Testis (tissue), 3 donors: Measurements from ENCODE around the gene HES4. TPM values are rescaled to one million over a fixed set of nuclear protein-coding genes. Genes with fewer than 3 reads are reported as not detected.
A peak's percentile ranks its signal among the peaks of the same experiment; 100 is the strongest.

Source experiments
- DNase-seq: peaks from one replicate; pipeline ENCODE4 v3.0.0-alpha.2; 2019
- H3K27ac ChIP-seq, 2 donors: fragments of 200-600 bp; sonication (generic); one replicate each; pipeline ENCODE4 v1.5.1; 2019
- H3K27me3 ChIP-seq: fragments of 200-600 bp; sonication (generic); one replicate; pipeline ENCODE4 v1.5.1; 2019
- H3K36me3 ChIP-seq: fragments of 200-600 bp; sonication (generic); one replicate; pipeline ENCODE4 v1.5.1; 2017; ENCODE audit warnings: low read depth; ENCODE audit errors: missing control alignments
- H3K4me1 ChIP-seq: fragments of 200-600 bp; sonication (generic); one replicate; pipeline ENCODE4 v1.5.1; 2019
- H3K4me3 ChIP-seq, 2 donors: fragments of 200-600 bp; sonication (generic); one replicate each; pipeline ENCODE4 v1.5.1; 2017 to 2019
- H3K9me3 ChIP-seq: fragments of 200-600 bp; sonication (generic); one replicate; pipeline ENCODE4 v1.5.1; 2017
- POLR2A ChIP-seq: fragments of 450-650 bp; IDR thresholded peaks from one replicate; pipeline ENCODE4 v1.6.1; 2017; ENCODE audit warnings: antibody characterized with exemption, mild to moderate bottlenecking, moderate library complexity
- WGBS, 2 donors: methylation state at CpG; one replicate each; pipeline ENCODE4 v1.1.5; 2018; 5-methylcytosine and 5-hydroxymethylcytosine counted together
- intact Hi-C: fragments of 100-400 bp; cut with DNase I; formaldehyde crosslinking; loops from one replicate; pipeline ENCODE4 v1.15.1; 2023; ENCODE audit warnings: low total_unique reads
- polyA plus RNA-seq: library from polyadenylated mRNA; stranded (reverse); fragments of 350-450 nt; fragmentation: Illumina TruSeq; extraction: RNeasy Lipid Tissue Mini Kit (QIAGEN cat#74804); gene quantifications from one replicate; pipeline ENCODE4 v1.2.3, GENCODE V29; 2014; ENCODE audit warnings: low read depth, low replicate concordance; ENCODE audit not compliant: insufficient read depth
- total RNA-seq, 2 donors: library from RNA; depleted of rRNA; stranded (reverse); fragments of >200 nt; gene quantifications; one replicate each; pipeline ENCODE4 v1.2.3, GENCODE V29; 2016
- TF ChIP-seq, protein P1 (sequence below), 3 experiments: fragments of 450-650 bp in 2 of 3; fragments of 200-600 bp in 1 of 3; sonication (generic) in 1 of 3; IDR thresholded peaks; one replicate each; pipeline ENCODE4 v1.5.1; 2016 to 2019; ENCODE audit warnings: antibody characterized with exemption in 3 of 3, mild to moderate bottlenecking in 2 of 3, moderate library complexity in 1 of 3

HES4 gene
- total and polyA plus RNA-seq, 3 donors from 2014 or later = 2.3 to 27.5 (median 26.4) TPM

DNA sequence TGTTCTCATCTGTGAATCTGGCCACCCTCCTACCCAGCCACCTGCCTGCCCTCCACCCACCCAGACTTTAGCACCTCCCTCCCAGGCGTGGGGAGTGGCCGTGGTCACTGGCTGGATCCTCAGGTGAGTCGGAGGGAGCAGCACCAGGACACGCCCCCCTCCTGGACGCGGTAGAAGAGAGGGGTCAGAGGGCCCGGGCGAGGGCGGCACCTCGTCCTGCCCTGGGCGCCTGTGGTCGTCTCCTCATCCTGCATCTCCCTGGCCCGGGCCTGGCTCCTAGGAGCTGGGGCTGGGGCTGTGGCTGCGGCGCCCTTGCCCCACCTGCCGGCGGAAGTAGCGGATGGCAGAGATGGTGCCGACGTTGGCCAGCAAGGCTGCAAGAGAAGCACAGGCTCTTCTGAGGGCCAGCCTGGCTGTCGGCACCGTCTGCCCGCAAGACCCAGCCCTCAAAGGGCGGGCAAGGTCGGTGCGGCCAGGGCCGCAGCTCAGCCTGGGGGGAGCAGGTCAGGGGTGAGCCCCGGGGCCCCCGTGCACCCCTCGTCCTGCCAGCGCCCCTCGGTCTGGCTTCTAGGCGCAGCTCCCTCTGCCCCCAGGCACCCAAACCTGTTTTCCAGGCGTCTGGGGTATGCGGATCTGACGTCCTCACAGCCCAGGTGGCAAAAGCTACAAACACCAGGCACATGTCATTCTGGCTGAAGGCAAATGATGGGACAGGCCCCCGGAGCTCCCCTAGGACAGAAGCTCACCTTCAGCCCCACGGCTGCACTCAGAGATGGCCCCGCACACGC lies 23.8 kb downstream of the HES4 start:
- no peaks in the 10 kb centered on the region for H3K27me3 ChIP-seq
- TF ChIP-seq POLR2A = no peak
- TF ChIP-seq, protein P1, sequence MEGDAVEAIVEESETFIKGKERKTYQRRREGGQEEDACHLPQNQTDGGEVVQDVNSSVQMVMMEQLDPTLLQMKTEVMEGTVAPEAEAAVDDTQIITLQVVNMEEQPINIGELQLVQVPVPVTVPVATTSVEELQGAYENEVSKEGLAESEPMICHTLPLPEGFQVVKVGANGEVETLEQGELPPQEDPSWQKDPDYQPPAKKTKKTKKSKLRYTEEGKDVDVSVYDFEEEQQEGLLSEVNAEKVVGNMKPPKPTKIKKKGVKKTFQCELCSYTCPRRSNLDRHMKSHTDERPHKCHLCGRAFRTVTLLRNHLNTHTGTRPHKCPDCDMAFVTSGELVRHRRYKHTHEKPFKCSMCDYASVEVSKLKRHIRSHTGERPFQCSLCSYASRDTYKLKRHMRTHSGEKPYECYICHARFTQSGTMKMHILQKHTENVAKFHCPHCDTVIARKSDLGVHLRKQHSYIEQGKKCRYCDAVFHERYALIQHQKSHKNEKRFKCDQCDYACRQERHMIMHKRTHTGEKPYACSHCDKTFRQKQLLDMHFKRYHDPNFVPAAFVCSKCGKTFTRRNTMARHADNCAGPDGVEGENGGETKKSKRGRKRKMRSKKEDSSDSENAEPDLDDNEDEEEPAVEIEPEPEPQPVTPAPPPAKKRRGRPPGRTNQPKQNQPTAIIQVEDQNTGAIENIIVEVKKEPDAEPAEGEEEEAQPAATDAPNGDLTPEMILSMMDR (IDR thresholded peaks at IDR 0.05) = peak; percentile 53 to 68 (median 62)
- H3K4me3 ChIP-seq = no peak overlapping the region
- H3K9me3 ChIP-seq = no peaks in the 10 kb centered on the region
- 5% methylated on average over 15 to 40 of the region's 40 CpGs for WGBS, 2 donors
- no peaks in the 10 kb centered on the region for H3K36me3 ChIP-seq
- DNase-seq = peak; percentile 77
- peaks cover 5% of the 10 kb centered on the region for H3K4me1 ChIP-seq
- intact Hi-C loops = loop anchor here (10.0 kb wide), 1 partner anchor 71 kb away; no protein-coding TSS in a partner anchor
- H3K27ac ChIP-seq = no peak overlapping the region

DNA sequence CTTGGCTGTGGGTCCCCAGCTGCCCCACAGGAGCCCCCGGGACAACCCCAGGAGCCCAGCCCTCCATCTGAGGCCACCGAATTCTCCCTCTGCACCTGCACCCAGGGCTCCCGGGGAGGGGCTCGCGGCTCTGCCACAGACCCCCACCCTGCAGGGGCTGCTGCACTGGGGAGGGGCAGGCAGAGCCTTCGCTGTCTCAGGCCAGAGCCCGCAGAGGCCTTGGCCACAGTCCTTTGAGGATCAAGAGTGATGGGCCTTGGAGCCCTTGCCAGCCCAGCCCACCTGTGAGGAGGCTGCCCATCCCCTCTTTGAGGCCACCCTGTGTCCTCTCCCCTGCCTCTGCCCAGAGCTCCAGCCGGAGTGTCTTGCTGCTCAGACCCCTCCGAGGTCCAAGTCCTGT lies 24.5 kb downstream of the HES4 start:
- no peak for DNase-seq
- intact Hi-C loops = loop anchor here (10.0 kb wide), 1 partner anchor 71 kb away; no protein-coding TSS in a partner anchor
- H3K4me3 ChIP-seq = no peak overlapping the region
- H3K36me3 ChIP-seq = no peaks in the 10 kb centered on the region
- H3K27me3 ChIP-seq = no peaks in the 10 kb centered on the region
- 60 to 64% methylated on average over 4 to 9 of the region's 9 CpGs for whole genome bisulfite sequencing, 2 donors
- peaks cover 5% of the 10 kb centered on the region for H3K4me1 ChIP-seq
- TF ChIP-seq POLR2A = no peak
- TF ChIP-seq, protein P1 (IDR thresholded peaks at IDR 0.05) = no peak
- H3K27ac ChIP-seq = no peak overlapping the region
- no peaks in the 10 kb centered on the region for H3K9me3 ChIP-seq

DNA sequence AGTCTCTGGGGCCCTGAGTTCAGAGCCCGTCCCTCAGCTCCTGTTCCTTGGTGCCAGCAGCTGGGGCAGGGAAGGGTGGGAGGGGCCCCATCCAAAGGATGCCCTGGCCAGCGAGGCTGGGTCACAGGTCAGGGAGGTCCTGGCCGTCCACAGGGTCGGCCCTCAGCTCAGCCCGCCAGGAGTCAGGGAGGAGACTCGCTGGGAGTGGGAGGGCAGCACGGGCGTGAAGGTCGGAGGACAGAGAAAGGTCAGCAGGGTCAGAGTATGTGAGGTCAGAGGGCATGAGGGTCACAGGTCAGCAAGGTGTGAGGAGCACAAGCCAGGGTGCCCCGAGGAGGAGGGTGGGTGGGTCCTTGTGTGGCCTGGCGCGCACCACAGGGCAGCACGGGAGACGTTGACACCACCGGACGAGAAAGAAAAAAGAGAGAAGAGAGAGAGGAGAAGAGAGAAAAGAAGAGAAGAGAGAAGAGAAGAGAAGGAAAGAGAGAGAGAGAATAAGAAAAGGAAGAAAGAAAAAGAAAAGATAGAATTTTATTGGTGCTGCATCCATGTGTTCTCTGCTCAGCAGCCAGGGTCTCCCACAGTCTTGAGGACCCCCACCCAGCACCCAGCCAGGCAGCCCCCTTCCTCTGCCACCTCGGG lies 25.1 kb downstream of the HES4 start:
- no peak overlapping the region for H3K27ac ChIP-seq
- peaks cover 5% of the 10 kb centered on the region for H3K4me1 ChIP-seq
- H3K36me3 ChIP-seq = no peaks in the 10 kb centered on the region
- intact Hi-C loops = loop anchor here (10.0 kb wide), 1 partner anchor 70 kb away; no protein-coding TSS in a partner anchor
- no peaks in the 10 kb centered on the region for H3K9me3 ChIP-seq
- 70 to 78% methylated on average over 15 to 17 of the region's 17 CpGs for WGBS, 2 donors
- H3K27me3 ChIP-seq = no peaks in the 10 kb centered on the region
- no peak for DNase-seq
- H3K4me3 ChIP-seq = no peak overlapping the region
- TF ChIP-seq, protein P1 (IDR thresholded peaks at IDR 0.05) = no peak
- no peak for TF ChIP-seq POLR2A

DNA sequence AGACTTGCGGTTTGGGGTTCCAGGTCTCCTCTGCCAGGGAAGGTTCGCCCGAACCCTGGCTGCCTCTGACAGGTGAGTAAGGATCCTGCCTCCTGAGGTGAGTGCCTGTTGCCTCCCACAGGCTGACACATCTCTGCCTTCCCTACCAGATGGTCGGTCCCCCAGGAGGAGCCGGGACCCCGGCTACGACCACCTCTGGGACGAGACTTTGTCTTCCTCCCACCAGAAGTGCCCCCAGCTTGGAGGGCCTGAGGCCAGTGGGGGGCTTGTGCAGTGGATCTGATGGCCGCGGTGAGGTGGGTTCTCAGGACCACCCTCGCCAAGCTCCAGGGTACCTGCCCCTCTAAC lies 25.6 kb downstream of the HES4 start:
- H3K4me1 ChIP-seq = peaks cover 5% of the 10 kb centered on the region
- no peaks in the 10 kb centered on the region for H3K9me3 ChIP-seq
- no peak for TF ChIP-seq POLR2A
- TF ChIP-seq, protein P1 (IDR thresholded peaks at IDR 0.05) = no peak
- H3K27ac ChIP-seq = no peak overlapping the region
- intact Hi-C loops = loop anchor here (10.0 kb wide), 1 partner anchor 69 kb away; no protein-coding TSS in a partner anchor
- 79 to 84% methylated on average over 4 to 11 of the region's 11 CpGs for WGBS, 2 donors
- no peak overlapping the region for H3K4me3 ChIP-seq
- H3K27me3 ChIP-seq = no peaks in the 10 kb centered on the region
- no peak for DNase-seq
- no peaks in the 10 kb centered on the region for H3K36me3 ChIP-seq
